Measurements from ENCODE around the gene PUM1.

The PUM1 gene

GRCh38 chr1:30929135-30929889, 136.2 kb downstream of the PUM1 start:
- DNase-seq (ENCODE audit: low spot score), result peak; percentile 58

- DNase-seq (ENCODE audit: low spot score), result no peak
These were observed 136.8 kb downstream of the PUM1 start for GRCh38 chr1:30928789-30929134.

- no peak for DNase-seq (ENCODE audit: low spot score)
These were observed 137.3 kb downstream of the PUM1 start for GRCh38 chr1:30928171-30928570.

GRCh38 chr1:30927448-30927847, 138.1 kb downstream of the PUM1 start:
- no peak for DNase-seq (ENCODE audit: low spot score)

- DNase-seq (ENCODE audit: low spot score), result no peak
These were observed 141.9 kb downstream of the PUM1 start for GRCh38 chr1:30923597-30923996.

GRCh38 chr1:30920827-30921226, 144.7 kb downstream of the PUM1 start:
- no peak for DNase-seq (ENCODE audit: low spot score)

GRCh38 chr1:30919025-30919881, 146.3 kb downstream of the PUM1 start:
- DNase-seq (ENCODE audit: low spot score), result peak; percentile 71

- no peak for DNase-seq (ENCODE audit: low spot score)
These were observed 149.2 kb downstream of the PUM1 start for GRCh38 chr1:30916296-30916695.

- DNase-seq (ENCODE audit: low spot score), result no peak
These were observed 149.9 kb downstream of the PUM1 start for GRCh38 chr1:30915491-30916230.

- no peak for DNase-seq (ENCODE audit: low spot score)
These were observed 150.6 kb downstream of the PUM1 start for GRCh38 chr1:30914931-30915330.

GRCh38 chr1:30914587-30914922, 151.0 kb downstream of the PUM1 start:
- no peak for DNase-seq (ENCODE audit: low spot score)

- no peak for DNase-seq (ENCODE audit: low spot score)
These were observed 152.4 kb downstream of the PUM1 start for GRCh38 chr1:30912913-30913652.

- DNase-seq (ENCODE audit: low spot score), result no peak
These were observed 153.3 kb downstream of the PUM1 start for GRCh38 chr1:30912224-30912623.

GRCh38 chr1:30911059-30911954, 154.2 kb downstream of the PUM1 start:
- DNase-seq (ENCODE audit: low spot score), result peak; percentile 81

GRCh38 chr1:30909365-30910068, 156.0 kb downstream of the PUM1 start:
- no peak for DNase-seq (ENCODE audit: low spot score)

- peak; percentile 56 for DNase-seq (ENCODE audit: low spot score)
These were observed 156.7 kb downstream of the PUM1 start, which contains the start of gene SDC3 for GRCh38 chr1:30908696-30909364. TSS of gene SDC3 (minus strand) at chr1:30908758. CDS start at chr1:30908586, 172 bp downstream.

GRCh38 chr1:30908316-30908695, 157.2 kb downstream of the PUM1 start:
- DNase-seq (ENCODE audit: low spot score), result no peak

GRCh38 chr1:30907481-30908315, 157.8 kb downstream of the PUM1 start:
- no peak for DNase-seq (ENCODE audit: low spot score)
